HG03097 (cell line): ENCODE measurements around the gene ZFPM1.
"Not testable (repeated sequence)": the region's sequence is repeated elsewhere in the genome, so short reads cannot be mapped to it uniquely, and the experiment has no call there.

Experiments
- ATAC-seq: cut with Tn5 transposase; IDR thresholded peaks from one replicate; pipeline ENCODE4 v1.9.1; 2021; ENCODE audit not compliant: unreplicated experiment, low FRiP score

ZFPM1 gene

DNA sequence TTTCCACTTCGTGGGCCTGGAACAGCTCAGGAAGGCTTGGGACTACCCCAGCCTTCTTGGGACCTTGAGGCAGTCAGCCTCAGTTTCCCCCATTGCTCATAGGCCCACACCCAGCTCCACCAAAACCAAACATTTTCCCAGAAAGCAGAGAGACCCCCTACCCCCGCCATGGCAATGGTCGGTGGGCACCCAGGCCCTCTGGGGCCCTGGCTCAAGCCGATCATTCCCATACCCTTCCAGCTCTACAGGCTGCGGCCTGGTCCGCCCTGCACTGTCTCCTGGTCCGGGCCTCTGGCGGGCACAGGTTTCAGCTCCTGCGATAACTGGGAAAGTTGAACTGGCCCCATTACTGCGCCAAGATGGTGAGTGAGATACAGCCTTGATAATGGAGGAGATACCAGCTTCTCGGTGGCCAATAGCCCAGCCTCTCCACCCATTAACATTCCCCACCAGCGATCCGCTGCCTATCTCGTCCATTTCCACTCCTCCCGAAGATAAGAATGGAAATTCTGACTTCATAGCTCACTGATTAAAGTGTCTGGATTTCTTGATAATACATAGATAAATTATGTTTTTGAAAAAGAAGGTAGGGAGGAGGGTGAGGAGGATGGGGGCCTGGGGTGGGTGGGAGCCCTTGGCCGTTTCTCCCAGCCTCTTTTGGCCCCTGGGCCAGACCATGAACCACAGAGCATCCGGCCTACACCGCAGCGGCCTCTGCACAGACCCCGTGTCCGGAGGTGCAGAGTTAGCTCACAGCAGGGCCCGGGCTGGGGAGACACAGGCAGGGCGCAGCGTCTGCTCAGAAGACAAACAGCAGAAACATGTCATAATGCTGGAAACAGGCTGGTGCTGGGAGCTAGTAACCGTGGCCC, 11.6 kb downstream of the ZFPM1 start:
- ATAC-seq: no peak

DNA sequence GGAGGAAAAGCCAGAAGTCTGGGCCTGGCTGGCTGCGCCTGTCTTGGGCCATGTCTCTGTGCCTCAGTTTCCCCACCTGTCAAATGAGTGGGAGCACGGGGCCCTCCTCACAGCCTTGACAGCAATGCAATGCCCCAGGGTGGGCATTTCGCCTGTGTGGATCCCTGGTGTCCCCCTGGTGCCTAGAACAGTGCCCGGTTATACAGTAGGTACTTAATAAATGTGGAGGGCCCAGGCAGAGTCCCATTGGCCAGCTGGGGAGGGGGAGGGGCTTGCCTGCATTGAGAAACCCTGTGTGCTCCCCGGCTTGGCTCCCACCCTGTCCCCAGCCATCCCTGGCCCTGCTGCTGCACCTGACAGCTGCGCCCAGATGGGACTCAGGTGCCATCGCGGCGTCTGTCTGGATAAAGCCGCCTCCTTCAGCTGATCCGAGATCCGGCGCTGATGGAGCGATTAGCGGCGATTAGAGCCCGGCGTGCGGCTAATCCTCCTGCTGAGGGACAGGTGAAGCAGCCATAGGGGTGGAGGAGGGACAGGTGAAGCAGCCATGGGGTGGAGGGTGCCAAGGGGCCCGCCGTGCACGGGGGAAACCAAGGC, 12.4 kb downstream of the ZFPM1 start:
- no peak for ATAC-seq

DNA sequence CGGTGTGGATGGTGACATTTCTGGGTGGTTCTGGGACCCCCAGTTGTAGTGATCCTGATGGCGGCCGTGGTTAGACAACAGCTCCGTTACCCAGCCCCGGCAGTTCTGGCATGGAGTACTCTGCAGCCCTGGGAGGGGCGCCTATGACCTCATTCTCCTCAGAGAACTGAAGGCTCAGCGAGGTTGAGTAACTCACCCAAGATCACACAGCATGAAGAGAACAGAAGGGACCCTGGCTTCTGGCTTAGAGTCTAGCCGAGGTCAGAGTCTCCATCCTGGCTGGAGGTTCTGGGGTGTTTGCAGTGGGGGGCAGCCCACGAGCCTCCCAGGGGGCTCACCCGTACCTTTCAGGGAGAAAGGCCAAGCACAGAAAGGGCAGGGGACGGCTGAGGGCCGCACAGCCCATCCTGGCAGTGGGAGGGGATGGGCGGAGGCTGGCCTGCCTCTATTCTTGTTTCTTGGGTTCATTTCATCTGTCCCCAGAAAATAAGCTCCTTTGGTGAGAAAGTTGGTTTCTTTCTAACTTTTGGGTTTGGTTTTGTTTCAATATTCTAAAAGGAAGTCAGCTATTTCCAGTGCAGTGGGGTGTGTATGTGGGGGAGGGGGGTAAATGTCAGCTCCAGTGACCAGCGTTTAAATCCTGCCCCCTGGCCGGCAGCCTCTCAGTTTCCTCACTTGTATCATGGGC, 13.2 kb downstream of the ZFPM1 start:
- no peak for ATAC-seq

DNA sequence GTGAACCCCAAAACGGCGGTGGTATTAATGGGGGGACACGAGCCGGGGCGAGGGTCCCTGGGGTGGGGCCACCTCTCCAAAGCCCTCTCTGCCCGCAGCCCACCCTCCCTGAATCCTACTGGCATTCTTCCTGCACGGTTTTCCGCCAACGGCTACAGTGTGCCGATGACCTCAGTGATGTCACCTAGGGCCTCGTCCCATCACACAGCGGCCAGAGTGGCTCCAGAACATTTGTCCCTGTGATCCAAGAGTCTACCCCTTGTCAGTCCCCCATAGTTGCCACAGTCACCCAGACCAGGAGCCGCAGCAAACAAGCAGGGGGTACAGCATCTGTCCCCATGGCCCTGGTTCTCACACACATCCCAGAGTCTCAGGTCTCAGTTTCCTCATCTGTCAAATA, 13.9 kb downstream of the ZFPM1 start:
- ATAC-seq: no peak

DNA sequence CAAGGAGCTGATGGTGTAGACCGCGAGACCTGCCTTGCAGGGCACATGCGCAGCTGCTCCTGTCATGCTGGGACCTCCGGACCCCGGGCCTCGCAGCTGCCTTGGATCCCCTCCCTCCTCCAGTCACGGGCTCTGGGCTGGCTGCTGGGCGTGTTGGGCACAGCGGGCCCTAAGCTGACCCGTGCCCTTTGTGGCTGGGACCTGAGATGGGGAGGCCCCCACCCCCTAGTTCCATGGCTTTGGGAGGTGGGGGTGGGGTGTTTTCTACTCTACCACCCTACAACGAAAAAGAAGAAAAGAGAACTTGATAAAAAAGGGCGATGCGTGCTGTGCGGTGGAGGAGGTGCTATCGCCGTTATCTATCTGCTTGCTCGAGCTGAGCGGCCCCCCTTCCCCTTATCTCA, 14.5 kb downstream of the ZFPM1 start:
- no peak for ATAC-seq

DNA sequence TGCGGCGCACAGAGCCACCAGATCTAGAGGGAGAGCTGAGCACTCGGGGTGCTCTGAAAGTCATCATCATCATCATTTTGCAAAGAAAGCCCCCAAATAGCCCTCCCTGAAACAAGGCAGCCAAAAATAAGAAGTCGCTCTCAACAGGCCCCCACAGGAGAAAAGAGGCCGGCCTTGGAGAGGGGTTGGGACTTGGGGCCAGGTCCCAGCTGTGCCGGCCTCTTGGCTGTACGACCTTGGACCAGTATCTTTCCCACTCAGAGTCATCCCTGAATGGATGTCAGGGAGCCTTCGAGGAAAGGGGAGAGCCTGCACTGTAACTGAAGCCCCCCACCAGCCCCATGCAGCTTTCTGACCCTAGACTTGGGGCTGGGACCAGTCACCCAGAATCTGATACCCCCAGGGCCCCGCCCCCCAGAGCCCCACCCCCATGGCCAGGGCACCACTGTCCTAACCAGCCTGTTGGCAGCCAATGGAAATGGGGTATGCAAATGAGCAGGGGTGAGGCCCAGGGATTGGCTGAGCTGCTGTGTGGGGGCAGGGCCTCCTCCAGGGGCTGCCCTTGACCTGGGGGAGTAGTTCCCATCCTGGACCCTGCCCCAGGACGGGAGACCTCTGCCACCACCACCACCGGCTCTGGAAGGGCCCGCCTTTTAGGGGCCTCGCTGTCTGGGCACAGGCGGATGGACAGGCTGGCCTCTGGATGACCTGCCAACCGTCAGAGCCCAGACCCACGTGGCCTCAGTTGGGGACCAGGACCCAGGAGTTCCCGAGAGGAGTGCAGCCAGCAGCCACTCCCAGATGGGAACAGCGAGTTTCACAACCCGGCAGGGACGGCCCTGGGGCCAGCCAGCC, 15.4 kb downstream of the ZFPM1 start:
- ATAC-seq: no peak

DNA sequence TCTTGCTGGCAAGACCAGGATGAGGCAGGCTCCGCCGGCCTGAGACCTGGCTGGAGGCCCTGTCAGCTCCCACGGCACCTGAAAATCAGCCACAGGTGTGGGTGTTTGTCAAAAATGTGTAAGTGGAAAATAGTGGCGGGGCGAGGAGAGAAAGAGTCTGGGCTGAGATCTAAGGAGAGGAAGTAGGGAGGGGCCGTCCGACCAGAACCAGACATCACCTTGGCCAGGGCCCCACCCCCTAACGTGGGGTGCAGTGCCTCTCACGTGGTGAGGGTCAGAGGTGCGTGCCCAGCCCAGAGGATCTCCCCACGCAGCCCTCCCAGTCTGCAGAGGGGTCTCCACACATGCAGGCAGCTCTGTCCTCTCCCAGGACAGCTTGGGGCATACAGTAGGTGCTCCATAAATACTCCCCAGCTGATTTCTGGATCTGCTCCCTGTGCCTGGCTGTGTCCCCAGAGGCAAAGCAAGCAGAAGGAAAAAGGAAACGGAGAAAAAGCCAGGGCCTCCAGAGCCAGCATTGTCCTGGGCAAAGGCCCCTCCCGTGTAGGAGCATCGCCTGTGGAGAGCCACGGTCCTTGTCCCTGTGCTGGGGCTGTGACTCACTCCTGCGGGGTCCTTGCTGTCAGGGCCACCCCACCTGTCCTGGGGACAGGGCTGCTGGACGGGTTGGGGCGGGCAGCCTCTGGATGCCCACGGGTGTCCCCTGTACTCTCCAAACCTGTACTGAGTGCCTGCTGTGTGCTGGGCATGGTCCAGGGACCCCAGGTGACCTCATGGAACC, 16.7 kb downstream of the ZFPM1 start:
- ATAC-seq: no peak

DNA sequence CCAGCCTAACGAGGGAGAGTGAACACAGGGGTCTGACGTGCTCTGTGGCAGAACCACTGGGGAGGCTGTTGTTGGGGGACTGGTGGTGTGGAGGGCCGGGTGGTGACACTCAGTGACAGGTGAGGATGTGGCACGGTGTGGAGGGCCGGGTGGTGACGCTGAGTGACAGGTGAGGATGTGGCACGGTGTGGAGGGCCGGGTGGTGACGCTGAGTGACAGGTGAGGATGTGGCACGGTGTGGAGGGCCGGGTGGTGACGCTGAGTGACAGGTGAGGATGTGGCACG, 17.3 kb downstream of the ZFPM1 start:
- not testable (repeated sequence) for ATAC-seq

DNA sequence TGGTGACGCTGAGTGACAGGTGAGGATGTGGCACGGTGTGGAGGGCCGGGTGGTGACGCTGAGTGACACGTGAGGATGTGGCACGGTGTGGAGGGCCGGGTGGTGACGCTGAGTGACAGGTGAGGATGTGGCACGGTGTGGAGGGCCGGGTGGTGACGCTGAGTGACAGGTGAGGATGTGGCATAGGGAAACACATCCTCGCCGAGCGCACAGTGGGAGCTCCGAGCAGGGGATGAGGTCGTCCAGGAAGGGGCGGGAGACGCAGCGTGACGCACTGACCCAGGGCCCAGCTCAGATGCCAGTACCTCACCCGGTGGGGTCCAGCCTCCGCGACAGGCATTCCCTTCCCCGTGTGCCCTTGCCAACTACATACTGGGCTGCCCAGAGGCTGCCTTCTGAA, 17.6 kb downstream of the ZFPM1 start:
- ATAC-seq: not testable (repeated sequence)

DNA sequence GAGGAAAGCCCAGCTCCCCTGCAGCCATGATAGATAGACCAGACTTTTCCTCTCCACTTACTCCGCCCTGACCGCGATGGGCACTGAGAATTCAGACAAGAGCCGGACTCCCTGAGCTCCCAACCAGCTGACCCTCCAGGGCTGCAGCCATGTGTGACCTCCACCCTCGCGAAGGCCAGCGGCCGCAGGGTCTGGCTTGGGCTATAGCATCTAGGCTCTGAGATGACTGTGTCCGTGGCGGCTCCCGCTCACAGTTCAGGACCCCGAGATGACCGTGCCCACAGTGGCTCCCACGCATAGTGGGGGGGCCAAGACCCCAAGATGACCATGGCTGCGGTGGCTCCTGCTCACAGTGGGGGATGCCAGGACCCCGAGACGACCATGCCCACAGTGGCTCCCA, 18.0 kb downstream of the ZFPM1 start:
- no peak for ATAC-seq

DNA sequence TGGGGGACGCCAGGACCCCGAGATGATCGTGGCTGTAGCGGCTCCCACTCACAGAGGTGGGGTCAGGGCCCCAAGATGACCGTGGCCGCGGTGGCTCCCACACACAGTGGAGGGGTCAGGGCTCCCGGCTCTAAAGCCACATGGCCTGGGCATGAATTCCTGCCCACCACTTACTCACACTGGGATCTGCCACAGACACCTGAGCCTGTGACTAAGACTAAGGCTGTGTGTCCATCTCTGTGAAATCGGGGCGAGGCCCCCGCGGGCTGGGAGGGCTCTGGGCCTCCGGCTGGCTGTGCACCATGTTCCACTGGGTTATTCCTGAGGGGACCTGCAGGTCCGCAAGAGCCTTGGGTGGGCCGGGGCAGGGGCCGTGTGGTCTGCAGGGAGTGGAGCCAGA, 18.5 kb downstream of the ZFPM1 start:
- no peak for ATAC-seq

DNA sequence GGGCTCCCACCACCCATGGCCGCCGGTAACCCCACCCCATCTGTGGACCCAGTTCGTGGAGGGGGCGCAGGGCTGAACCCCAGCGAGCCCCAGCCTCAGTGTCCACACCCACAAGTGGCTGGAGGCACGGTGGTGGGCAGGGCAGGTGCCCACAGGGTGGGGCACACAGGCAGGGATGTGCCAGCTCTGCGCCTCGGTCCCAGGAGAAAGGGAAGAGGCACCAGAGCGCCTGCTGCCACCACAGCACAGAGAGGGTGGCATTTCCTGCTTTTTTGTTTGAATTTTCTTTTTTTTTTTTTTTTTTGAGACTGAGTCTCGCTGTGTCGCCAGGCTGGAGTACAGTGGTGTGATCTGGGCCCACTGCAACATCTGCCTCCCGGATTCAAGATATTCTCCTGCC, 19.0 kb downstream of the ZFPM1 start:
- no peak for ATAC-seq

DNA sequence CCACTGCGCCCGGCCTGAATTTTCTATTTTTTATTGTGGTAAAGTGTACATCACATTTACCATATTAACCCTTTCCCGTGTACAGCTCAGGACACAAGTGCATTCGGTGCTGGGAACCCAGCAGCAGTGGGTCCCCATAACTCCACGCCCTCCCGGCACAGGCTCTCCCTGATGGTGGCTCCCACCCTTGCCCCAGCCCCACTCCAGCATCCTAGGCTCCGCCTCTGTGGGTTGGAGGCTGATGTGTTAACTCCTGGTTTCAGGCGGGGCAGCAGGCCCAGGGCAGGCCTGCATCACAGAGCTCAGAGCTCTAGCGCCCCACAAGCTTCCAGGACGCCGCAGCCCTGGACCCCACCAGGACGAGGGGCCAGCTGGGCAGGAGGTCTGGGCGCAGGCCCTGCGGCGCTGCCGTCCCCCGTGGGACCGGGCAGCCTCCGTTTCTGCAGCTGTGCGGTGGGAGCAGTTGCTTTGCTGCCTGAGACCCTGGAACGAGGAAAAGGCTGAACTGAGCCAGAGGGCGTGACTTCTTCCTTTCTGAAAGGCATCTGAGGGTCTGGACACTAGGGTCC, 19.6 kb downstream of the ZFPM1 start:
- no peak for ATAC-seq

DNA sequence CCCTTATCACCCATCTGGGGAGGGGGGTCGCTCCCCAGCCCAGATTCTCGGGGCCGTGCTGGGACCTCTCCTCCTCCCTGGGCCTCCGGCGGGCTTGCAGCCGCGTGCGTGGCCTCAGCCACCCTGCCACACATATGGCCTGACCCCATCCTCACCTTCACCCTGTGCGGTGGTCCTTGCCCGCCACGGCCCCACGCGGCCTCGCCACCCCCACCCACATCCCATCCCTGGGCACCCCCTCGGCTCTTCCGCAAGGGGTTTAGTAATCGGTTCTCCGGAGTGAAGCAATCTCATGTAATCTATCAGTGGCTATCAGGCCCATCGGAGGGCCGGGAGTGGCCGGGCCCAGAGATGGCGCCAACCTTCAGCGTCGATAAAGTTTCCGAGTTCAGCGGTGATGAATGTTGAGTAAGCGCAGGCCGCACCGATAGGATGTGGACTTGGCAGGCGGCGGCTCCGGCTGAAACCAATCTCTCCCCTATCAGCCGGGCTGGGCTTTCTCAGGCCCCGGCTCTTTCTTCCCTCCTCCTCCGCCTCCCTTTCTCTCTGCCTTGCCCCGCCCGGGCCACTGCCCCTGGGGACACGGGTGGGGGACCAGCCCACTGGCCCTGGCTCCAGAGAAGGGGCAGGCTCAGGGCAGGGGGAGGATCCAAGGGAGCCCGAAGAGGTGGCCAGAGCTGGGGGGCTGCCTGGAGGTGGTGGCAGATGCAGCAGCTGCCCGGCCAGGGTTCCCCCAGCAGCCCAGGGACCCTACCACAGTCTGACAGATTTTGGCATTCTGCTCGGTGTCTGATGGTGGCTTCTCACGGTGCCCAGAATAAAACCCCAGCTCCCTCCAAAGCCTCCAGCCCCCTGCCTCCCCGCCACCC, 20.8 kb downstream of the ZFPM1 start:
- ATAC-seq: no peak

DNA sequence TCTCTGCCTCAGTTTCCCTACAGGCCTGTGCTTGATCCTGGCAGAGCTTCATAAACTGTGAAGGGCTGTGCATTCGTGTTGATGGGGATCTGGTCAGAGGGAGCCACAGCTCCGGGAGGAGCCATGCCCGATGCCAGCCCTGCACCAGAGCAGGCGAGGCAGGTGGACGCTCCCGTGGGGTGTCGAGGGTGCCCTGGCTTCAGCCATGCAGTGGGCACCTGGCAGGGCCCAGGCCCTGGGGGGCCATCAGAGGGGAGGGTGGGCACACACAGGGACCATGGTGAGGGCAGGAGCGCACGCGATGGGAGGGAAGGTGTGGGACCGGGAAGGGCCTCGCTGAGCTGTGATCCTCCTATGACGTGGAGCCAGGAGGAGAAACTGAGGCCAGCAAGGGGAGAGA, 22.0 kb downstream of the ZFPM1 start:
- ATAC-seq: no peak

DNA sequence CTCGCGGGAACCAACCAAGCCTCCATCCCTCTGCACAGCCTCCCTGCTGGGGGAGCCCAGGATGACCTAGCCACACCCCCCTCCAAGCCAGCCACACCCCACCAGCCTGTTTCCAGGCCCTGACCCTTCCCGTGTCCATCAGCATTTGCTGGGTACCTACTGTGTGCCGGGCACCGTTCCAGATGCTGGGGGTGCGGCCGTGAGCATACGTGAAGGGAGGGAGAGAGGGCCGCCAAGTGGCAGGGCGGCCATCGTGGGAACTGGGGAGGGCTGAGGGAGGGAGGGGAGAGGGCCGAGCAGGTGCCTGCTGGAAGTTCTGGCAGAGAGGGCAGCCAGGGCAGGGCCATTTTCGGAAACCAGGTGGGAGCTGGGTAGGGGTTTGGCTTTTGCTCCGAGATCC, 23.1 kb downstream of the ZFPM1 start:
- no peak for ATAC-seq

DNA sequence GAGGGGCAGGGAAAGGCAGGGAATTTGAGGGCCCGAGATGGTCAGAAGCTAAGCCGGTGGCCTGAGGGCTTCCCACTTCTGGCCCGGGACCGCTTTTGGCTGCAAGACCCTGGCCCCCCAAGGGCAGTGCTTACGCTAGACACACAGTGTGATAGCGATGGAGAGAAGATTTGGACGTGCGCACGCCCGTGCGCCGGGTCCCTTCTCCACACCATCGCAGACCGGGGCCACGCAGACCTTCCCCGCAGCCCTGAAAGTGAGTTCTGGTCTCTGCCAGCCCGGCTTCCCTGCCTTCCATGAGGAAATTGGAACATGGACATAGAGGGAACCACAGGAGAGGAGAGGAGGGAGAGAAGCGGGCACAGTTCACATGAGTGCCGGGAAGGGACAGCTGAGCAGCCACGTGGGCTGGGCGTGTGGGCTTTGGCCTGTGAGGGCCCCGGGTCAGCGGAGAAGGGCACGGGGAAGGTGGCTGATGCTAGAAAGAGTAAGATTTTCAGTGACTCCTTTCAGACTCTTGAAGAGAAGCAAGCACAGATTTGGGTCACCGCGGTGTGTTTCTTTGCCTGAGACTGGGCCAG, 23.8 kb downstream of the ZFPM1 start:
- ATAC-seq: no peak

DNA sequence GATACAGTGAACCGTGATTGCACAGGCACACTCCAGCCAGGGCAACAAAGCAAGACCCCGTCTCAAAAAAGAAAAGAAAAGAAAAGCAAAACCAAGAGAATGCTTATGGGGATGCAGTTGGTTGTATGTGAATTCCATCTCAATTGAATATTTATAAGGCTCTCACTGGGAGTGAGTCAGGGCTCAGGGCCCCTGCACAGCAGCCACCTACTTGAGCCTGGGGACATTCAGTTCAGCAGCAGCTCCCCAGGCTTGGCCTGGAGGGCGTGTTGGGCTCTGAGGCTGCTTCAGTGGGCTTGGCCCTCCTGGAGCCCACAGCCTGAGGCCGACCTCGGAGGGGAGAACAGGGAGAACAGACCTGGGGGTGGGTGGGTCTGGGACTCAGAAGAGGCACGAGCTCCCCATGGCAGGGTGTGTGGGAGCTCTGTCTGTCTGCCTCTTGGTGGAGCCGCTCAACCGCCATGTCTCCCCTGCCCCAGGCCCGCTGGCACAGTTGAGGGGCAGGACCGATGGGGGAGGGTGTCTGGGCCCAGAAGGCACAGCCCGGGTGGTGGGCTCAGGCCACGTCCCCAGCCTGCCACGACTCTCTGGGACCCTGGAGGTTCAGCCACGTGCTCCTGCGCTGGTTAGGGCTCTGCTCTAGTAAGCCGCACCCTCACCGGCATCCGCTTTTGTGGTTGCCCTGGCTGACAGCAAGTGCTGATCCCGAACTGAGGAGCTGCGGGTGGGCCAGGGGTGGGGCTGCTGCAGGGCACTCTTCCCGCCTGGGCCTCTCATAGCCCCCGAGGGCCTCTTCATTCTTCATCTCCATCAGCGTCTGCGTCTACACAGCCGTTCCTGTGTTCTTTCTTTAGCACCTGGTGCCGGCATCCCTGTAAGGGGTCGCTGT, 24.8 kb downstream of the ZFPM1 start:
- ATAC-seq: no peak
